K562 (cell line): Measurements from ENCODE around the gene HDAC6. TPM values are rescaled to one million over a fixed set of nuclear protein-coding genes. Genes with fewer than 3 reads are reported as not detected.

Experiments used
- ARHGAP35 ChIP-seq: fragments of 450-650 bp; IDR thresholded peaks from 2 replicates; pipeline ENCODE4 v1.6.1; 2018; ENCODE audit not compliant: partially characterized antibody
- BRD4 ChIP-seq: fragments of 200-600 bp; sonication (generic); IDR thresholded peaks from 2 replicates; pipeline ENCODE4 v1.6.1; 2017; ENCODE audit warnings: inconsistent platforms
- CHD2 ChIP-seq: IDR thresholded peaks from 2 replicates; pipeline ENCODE4 v1.6.1; 2011; ENCODE audit warnings: low read depth, low read length
- CXXC5 ChIP-seq: fragments of 250-450 bp; sonication (Bioruptor Pico); IDR thresholded peaks from 2 replicates; pipeline ENCODE4 v1.8.0; 2022; ENCODE audit warnings: inconsistent platforms, mild to moderate bottlenecking, moderate library complexity
- DEAF1 ChIP-seq: fragments of 450-650 bp; formaldehyde crosslinking; IDR thresholded peaks from 2 replicates; pipeline ENCODE4 v1.4.0; 2020; ENCODE audit warnings: mild to moderate bottlenecking, moderate library complexity
- DIDO1 ChIP-seq: fragments of 450-650 bp; IDR thresholded peaks from 2 replicates; pipeline ENCODE4 v1.6.1; 2016; ENCODE audit warnings: low read depth, missing biosample characterization, missing genetic modification characterization
- E2F6 ChIP-seq, 2 experiments: IDR thresholded peaks; 2 replicates each; pipeline ENCODE4 v1.6.1; 2011; ENCODE audit warnings: borderline replicate concordance in 1 of 2, control low read depth in 1 of 2, low read depth in 1 of 2, low read length in 1 of 2, mild to moderate bottlenecking in 1 of 2, mixed read lengths in 1 of 2, moderate library complexity in 1 of 2; ENCODE audit not compliant: insufficient read depth in 1 of 2, insufficient read length in 1 of 2, poor library complexity in 1 of 2, severe bottlenecking in 1 of 2; ENCODE audit errors: extremely low read depth in 1 of 2
- ETS2 ChIP-seq: IDR thresholded peaks from 2 replicates; pipeline ENCODE4 v1.6.1; 2016; ENCODE audit warnings: borderline replicate concordance, missing genetic modification characterization, mild to moderate bottlenecking, moderate library complexity, missing compliant biosample characterization; ENCODE audit not compliant: poor library complexity, severe bottlenecking
- GATAD2B ChIP-seq: fragments of 450-650 bp; IDR thresholded peaks from 2 replicates; pipeline ENCODE4 v1.6.1; 2017; ENCODE audit warnings: mild to moderate bottlenecking, borderline replicate concordance
- GTF2A2 ChIP-seq: IDR thresholded peaks from 2 replicates; pipeline ENCODE4 v1.6.1; 2016; ENCODE audit warnings: mild to moderate bottlenecking, missing genetic modification characterization, missing compliant biosample characterization
- GTF2F1 ChIP-seq: IDR thresholded peaks from 2 replicates; pipeline ENCODE4 v1.6.1; 2011; ENCODE audit warnings: low read depth, low read length, improper control_type of control experiment
- JUN ChIP-seq, 2 experiments: sonication (generic) in 1 of 2; formaldehyde crosslinking in 1 of 2; IDR thresholded peaks; 2 replicates each; pipeline versions ENCODE4 v1.6.1 to v1.8.0; 2012 to 2022; ENCODE audit warnings: borderline replicate concordance in 2 of 2, mild to moderate bottlenecking in 2 of 2, improper control_type of control experiment in 1 of 2, low read depth in 1 of 2, low read length in 1 of 2, missing genetic modification reagents in 1 of 2
- KDM5B ChIP-seq: fragments of 200-600 bp; sonication (generic); IDR thresholded peaks from 2 replicates; pipeline ENCODE4 v1.6.1; 2012; ENCODE audit warnings: low read depth, mild to moderate bottlenecking, moderate library complexity, low read length, control low read depth, inconsistent platforms; ENCODE audit not compliant: insufficient replicate concordance
- MBD2 ChIP-seq: sonication (generic); IDR thresholded peaks from 2 replicates; pipeline ENCODE4 v1.6.1; 2016; ENCODE audit warnings: low read depth, borderline replicate concordance
- NCOA1 ChIP-seq: fragments of 450-650 bp; IDR thresholded peaks from 2 replicates; pipeline ENCODE4 v1.6.1; 2016; ENCODE audit warnings: low read depth
- RBBP5 ChIP-seq: fragments of 200-600 bp; sonication (generic); IDR thresholded peaks from 2 replicates; pipeline ENCODE4 v1.6.1; 2012; ENCODE audit warnings: borderline replicate concordance, mild to moderate bottlenecking, low read length, control low read depth, inconsistent platforms; ENCODE audit not compliant: insufficient read depth, poor library complexity, severe bottlenecking
- RNF2 ChIP-seq: sonication (generic); IDR thresholded peaks from 2 replicates; pipeline ENCODE4 v1.6.1; 2016
- SMAD1 ChIP-seq: fragments of 150-350 bp; IDR thresholded peaks from 2 replicates; pipeline ENCODE4 v1.6.1; 2014; ENCODE audit warnings: low read length, low read depth; ENCODE audit not compliant: partially characterized antibody
- TBP ChIP-seq: optimal IDR thresholded peaks from 2 replicates; pipeline ENCODE3; 2011; ENCODE audit warnings: low read depth, low read length, improper control_type of control experiment
- TEAD2 ChIP-seq: fragments of 450-650 bp; IDR thresholded peaks from 2 replicates; pipeline ENCODE4 v1.6.1; 2016; ENCODE audit warnings: missing genetic modification characterization, control low read depth, missing compliant biosample characterization
- TFAP4 ChIP-seq: sonication (generic); formaldehyde crosslinking; IDR thresholded peaks from 2 replicates; pipeline ENCODE4 v1.8.0; 2022; ENCODE audit warnings: missing genetic modification reagents, mild to moderate bottlenecking, moderate library complexity, borderline replicate concordance
- THRB ChIP-seq: fragments of 450-650 bp; formaldehyde crosslinking; conservative IDR thresholded peaks from 2 replicates; pipeline ENCODE4 v1.4.0; 2022; ENCODE audit warnings: mild to moderate bottlenecking, missing genetic modification characterization
- ZNF408 ChIP-seq: fragments of 250-450 bp; sonication (Bioruptor Pico); IDR thresholded peaks from 2 replicates; pipeline ENCODE4 v1.4.0; 2020; ENCODE audit warnings: low read depth, mild to moderate bottlenecking, moderate library complexity
- ZZZ3 ChIP-seq: fragments of 450-650 bp; IDR thresholded peaks from 2 replicates; pipeline ENCODE4 v1.6.1; 2016; ENCODE audit warnings: antibody characterized with exemption, mild to moderate bottlenecking, moderate library complexity
- polyA plus RNA-seq, 8 experiments: library from polyadenylated mRNA; depleted of rRNA in 4 of 8; stranded (reverse) in 5 of 8; unstranded in 3 of 8; fragments of >200 nt; fragmentation: Nextera tagmentation in 2 of 8; fragmentation: Illumina TruSeq in 1 of 8; extraction: Ambion mirVana in 2 of 8; extraction: Trizol in 1 of 8; gene quantifications; 2 replicates each; pipeline versions ENCODE4 v1.2.1 to v1.2.3, GENCODE V29; 2011 to 2014; ENCODE audit warnings: inconsistent platforms in 1 of 8, missing spikeins in 1 of 8
- total RNA-seq, 7 experiments: library from RNA; depleted of rRNA in 6 of 7; stranded (reverse); fragments of >200 nt in 6 of 7; fragmentation: Illumina TruSeq in 2 of 7; extraction: Trizol in 2 of 7; gene quantifications; 2 replicates each; pipeline versions ENCODE4 v1.2.1 to v1.2.3, GENCODE V29; 2011 to 2021; ENCODE audit warnings: low replicate concordance in 1 of 7

HDAC6 gene
- total and polyA plus RNA-seq, 9 of the 15 experiments (the other 6 are each of a cell fraction or from before 2014, with no cell fraction given): 29.9 to 101 (median 71.2) TPM

GRCh38 chrX:48794340-48794910 lies 7.4 kb upstream of the HDAC6 start (continued):
- TF ChIP-seq E2F6 (IDR thresholded peaks at IDR 0.05; ENCODE audit: borderline replicate concordance in 1 of 2, extremely low read depth in 1 of 2, insufficient read depth in 1 of 2, insufficient read length in 1 of 2, low read depth in 1 of 2, low read length in 1 of 2, poor library complexity in 1 of 2, severe bottlenecking in 1 of 2): peak; percentile 33 to 63
- no peak for TF ChIP-seq RBBP5
- TF ChIP-seq KDM5B: no peak
- no peak for TF ChIP-seq BRD4
- no peak for TF ChIP-seq JUN (IDR thresholded peaks at IDR 0.05; ENCODE audit: borderline replicate concordance, low read depth, low read length)
- 0 out of 2 replicates have a peak, but pooled peaks have one; percentile 58 for TF ChIP-seq JUN (CRISPR knock-in tag; IDR thresholded peaks at IDR 0.05; ENCODE audit: borderline replicate concordance)
- TF ChIP-seq SMAD1: no peak
- TF ChIP-seq ARHGAP35: no peak
- no peak for TF ChIP-seq CHD2
- no peak for TF ChIP-seq THRB (CRISPR knock-in tag)
- no peak for TF ChIP-seq DIDO1 (tag)
- no peak for TF ChIP-seq NCOA1
- no peak for TF ChIP-seq GTF2A2 (tag)
- no peak for TF ChIP-seq TBP
- TF ChIP-seq DEAF1 (CRISPR knock-in tag): no peak
- TF ChIP-seq CXXC5 (CRISPR knock-in tag): no peak
- no peak for TF ChIP-seq TEAD2 (tag)
- no peak for TF ChIP-seq ETS2 (tag)
- no peak; the same call in 1 of the 2 replicates for TF ChIP-seq RNF2
- no peak for TF ChIP-seq ZZZ3
- TF ChIP-seq GTF2F1: no peak
- no peak for TF ChIP-seq MBD2
- no peak for TF ChIP-seq GATAD2B
- peak; percentile 89 for TF ChIP-seq TFAP4 (CRISPR knock-in tag)
- no peak for TF ChIP-seq ZNF408 (CRISPR knock-in tag)
